ENCODE results near the gene KCTD20.

DNA sequence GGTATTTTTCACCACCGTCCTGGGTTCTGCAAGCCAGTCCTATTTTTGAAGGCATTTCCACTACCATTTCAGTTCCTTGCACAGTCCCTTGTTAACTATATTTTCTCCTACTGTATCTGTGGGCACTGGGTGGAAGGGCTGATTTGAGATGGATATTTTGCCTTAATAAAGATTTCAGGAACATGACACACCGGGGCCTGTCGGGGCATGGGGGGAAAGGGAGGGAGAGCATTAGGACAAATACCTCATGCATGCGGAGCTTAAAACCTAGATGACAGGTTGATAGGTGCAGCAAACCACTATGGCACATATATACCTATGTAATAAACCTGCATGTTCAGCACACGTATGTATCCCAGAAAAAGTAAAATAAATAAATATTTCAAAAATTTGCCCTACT, 82.1 kb downstream of the KCTD20 start:
- TF ChIP-seq EP300 (IDR thresholded peaks at IDR 0.05) (no peak), POLR2AphosphoS5 (IDR thresholded peaks at IDR 0.05) (no peak)
- TF ChIP-seq, protein P1, sequence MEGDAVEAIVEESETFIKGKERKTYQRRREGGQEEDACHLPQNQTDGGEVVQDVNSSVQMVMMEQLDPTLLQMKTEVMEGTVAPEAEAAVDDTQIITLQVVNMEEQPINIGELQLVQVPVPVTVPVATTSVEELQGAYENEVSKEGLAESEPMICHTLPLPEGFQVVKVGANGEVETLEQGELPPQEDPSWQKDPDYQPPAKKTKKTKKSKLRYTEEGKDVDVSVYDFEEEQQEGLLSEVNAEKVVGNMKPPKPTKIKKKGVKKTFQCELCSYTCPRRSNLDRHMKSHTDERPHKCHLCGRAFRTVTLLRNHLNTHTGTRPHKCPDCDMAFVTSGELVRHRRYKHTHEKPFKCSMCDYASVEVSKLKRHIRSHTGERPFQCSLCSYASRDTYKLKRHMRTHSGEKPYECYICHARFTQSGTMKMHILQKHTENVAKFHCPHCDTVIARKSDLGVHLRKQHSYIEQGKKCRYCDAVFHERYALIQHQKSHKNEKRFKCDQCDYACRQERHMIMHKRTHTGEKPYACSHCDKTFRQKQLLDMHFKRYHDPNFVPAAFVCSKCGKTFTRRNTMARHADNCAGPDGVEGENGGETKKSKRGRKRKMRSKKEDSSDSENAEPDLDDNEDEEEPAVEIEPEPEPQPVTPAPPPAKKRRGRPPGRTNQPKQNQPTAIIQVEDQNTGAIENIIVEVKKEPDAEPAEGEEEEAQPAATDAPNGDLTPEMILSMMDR (IDR thresholded peaks at IDR 0.05): no peak
